ENCODE results near the gene LRFN2. TPM values are rescaled to one million over a fixed set of nuclear protein-coding genes. Genes with fewer than 3 reads are reported as not detected.
A peak's percentile ranks its signal among the peaks of the same experiment; 100 is the strongest.

LRFN2 gene
- total and polyA plus RNA-seq, 4 donors: under 0.01 to 0.01 TPM; not detected in 2

DNA sequence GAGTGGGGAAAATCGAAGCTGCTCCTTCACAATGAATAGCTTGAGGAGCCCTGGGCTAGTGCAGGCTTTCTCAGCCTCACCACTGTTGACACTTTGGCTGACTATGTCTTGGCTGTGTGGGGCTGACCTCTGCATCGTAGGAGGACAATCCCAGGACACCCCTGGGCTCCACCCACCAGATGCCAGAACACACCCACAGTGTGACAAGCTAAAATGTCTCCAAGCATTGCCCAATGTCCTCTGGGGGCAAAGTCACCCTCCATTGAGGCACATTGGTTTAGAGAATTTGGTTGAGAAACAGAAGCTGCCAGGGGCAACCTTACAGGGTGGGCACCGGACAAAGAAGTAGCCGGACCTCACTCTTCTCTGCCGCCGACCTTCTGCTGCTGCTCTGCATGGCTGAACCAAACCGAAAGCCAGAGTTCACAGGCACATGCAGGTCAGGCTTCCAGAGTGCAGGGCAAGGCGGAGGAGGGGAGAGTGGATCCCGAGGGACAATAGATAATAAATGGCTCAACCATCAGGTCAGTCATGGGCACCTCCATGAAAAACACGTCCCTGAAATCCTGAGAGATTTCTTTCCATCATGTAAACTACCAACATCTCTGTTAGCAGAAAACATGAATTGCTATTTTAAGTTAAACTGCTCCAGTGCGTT, 189.0 kb downstream of the LRFN2 start (continued):
- TF ChIP-seq, protein P1, sequence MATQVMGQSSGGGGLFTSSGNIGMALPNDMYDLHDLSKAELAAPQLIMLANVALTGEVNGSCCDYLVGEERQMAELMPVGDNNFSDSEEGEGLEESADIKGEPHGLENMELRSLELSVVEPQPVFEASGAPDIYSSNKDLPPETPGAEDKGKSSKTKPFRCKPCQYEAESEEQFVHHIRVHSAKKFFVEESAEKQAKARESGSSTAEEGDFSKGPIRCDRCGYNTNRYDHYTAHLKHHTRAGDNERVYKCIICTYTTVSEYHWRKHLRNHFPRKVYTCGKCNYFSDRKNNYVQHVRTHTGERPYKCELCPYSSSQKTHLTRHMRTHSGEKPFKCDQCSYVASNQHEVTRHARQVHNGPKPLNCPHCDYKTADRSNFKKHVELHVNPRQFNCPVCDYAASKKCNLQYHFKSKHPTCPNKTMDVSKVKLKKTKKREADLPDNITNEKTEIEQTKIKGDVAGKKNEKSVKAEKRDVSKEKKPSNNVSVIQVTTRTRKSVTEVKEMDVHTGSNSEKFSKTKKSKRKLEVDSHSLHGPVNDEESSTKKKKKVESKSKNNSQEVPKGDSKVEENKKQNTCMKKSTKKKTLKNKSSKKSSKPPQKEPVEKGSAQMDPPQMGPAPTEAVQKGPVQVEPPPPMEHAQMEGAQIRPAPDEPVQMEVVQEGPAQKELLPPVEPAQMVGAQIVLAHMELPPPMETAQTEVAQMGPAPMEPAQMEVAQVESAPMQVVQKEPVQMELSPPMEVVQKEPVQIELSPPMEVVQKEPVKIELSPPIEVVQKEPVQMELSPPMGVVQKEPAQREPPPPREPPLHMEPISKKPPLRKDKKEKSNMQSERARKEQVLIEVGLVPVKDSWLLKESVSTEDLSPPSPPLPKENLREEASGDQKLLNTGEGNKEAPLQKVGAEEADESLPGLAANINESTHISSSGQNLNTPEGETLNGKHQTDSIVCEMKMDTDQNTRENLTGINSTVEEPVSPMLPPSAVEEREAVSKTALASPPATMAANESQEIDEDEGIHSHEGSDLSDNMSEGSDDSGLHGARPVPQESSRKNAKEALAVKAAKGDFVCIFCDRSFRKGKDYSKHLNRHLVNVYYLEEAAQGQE (IDR thresholded peaks at IDR 0.05): no peak
- TF ChIP-seq, protein P2, sequence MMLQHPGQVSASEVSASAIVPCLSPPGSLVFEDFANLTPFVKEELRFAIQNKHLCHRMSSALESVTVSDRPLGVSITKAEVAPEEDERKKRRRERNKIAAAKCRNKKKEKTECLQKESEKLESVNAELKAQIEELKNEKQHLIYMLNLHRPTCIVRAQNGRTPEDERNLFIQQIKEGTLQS (IDR thresholded peaks at IDR 0.05): no peak
- TF ChIP-seq TAF1 (conservative IDR thresholded peaks at IDR 0.05): no peak
- TF ChIP-seq YY1 (IDR thresholded peaks at IDR 0.05): peak; percentile 51
- TF ChIP-seq FOXA2 (IDR thresholded peaks at IDR 0.05): no peak

DNA sequence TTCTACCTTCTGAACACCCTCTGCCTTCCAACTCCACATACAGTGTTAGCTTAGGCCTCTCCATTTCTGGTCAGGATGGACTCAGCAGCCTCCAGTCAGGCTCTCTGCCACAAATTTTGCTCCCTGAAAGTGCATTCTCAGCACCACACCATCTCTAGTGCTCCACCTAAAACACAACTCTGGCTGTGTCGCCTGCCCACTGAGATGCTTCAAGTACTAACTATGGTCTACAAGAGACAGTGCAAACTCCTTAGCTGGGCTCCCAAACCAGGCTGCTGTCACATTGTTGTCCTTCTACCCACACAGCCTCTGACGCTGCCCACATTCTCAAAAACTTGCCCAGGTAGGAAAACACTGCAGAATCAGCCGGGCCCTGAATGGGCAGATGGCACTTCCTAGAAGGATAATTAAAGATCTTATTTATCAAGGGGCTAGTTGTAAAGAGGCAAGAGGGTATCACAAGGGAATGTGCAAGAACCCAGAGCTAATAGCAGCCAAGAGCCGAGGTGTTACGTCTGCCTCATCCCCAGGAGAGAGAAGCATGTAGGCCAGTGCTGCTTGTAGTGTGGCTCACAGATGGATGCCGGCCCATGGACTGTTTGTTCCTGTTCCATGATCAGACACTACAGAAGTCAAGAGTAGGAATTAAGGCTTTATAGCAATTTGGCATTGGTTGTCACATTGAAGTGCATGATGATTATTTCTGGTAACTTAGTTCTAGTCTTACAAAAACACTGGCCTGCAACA, 189.7 kb downstream of the LRFN2 start:
- WGBS: 96% methylated on average over 6 of the region's 6 CpGs
- H3K27me3 ChIP-seq (ENCODE audit: control insufficient read depth in 4 of 4, insufficient read depth in 4 of 4, low read length in 3 of 4): no peaks in the 10 kb centered on the region
- H3K9ac ChIP-seq (ENCODE audit: low read depth in 1 of 2, low read length in 2 of 2): no peak overlapping the region
- H3K27ac ChIP-seq (ENCODE audit: low read depth in 1 of 2, low read length in 2 of 2): no peak overlapping the region
- DNase-seq (ENCODE audit: low spot score): no peak
- peaks cover 3 to 22% (median 12%) of the 10 kb centered on the region in 4 donors for H3K4me1 ChIP-seq (ENCODE audit: control insufficient read depth in 4 of 4, insufficient read depth in 4 of 4, low read length in 3 of 4)
- TF ChIP-seq, protein P1 (IDR thresholded peaks at IDR 0.05): no peak
- TF ChIP-seq, protein P3, sequence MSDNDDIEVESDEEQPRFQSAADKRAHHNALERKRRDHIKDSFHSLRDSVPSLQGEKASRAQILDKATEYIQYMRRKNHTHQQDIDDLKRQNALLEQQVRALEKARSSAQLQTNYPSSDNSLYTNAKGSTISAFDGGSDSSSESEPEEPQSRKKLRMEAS (IDR thresholded peaks at IDR 0.05): no peak
- TF ChIP-seq YY1 (IDR thresholded peaks at IDR 0.05) (no peak), FOXA2 (IDR thresholded peaks at IDR 0.05) (no peak), HNF4A (conservative IDR thresholded peaks at IDR 0.05) (no peak), RAD21 (IDR thresholded peaks at IDR 0.05) (no peak), HNF4G (IDR thresholded peaks at IDR 0.05) (no peak), EGR1 (IDR thresholded peaks at IDR 0.05; ENCODE audit: low read depth in 2 of 2) (no peak), JUND (IDR thresholded peaks at IDR 0.05) (no peak), SP1 (IDR thresholded peaks at IDR 0.05) (no peak), TAF1 (conservative IDR thresholded peaks at IDR 0.05) (no peak), RXRA (IDR thresholded peaks at IDR 0.05) (no peak), FOXA1 (IDR thresholded peaks at IDR 0.05) (no peak), NR2F2 (IDR thresholded peaks at IDR 0.05) (no peak), GABPA (IDR thresholded peaks at IDR 0.05 in 1 of 2, conservative IDR thresholded peaks at IDR 0.05 in 1 of 2) (no peak)
- TF ChIP-seq, protein P4, sequence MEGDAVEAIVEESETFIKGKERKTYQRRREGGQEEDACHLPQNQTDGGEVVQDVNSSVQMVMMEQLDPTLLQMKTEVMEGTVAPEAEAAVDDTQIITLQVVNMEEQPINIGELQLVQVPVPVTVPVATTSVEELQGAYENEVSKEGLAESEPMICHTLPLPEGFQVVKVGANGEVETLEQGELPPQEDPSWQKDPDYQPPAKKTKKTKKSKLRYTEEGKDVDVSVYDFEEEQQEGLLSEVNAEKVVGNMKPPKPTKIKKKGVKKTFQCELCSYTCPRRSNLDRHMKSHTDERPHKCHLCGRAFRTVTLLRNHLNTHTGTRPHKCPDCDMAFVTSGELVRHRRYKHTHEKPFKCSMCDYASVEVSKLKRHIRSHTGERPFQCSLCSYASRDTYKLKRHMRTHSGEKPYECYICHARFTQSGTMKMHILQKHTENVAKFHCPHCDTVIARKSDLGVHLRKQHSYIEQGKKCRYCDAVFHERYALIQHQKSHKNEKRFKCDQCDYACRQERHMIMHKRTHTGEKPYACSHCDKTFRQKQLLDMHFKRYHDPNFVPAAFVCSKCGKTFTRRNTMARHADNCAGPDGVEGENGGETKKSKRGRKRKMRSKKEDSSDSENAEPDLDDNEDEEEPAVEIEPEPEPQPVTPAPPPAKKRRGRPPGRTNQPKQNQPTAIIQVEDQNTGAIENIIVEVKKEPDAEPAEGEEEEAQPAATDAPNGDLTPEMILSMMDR (IDR thresholded peaks at IDR 0.05; ENCODE audit: low read depth, low read length, missing input control): no peak
- TF ChIP-seq, protein P2 (IDR thresholded peaks at IDR 0.05): no peak
- TF ChIP-seq, protein P5, sequence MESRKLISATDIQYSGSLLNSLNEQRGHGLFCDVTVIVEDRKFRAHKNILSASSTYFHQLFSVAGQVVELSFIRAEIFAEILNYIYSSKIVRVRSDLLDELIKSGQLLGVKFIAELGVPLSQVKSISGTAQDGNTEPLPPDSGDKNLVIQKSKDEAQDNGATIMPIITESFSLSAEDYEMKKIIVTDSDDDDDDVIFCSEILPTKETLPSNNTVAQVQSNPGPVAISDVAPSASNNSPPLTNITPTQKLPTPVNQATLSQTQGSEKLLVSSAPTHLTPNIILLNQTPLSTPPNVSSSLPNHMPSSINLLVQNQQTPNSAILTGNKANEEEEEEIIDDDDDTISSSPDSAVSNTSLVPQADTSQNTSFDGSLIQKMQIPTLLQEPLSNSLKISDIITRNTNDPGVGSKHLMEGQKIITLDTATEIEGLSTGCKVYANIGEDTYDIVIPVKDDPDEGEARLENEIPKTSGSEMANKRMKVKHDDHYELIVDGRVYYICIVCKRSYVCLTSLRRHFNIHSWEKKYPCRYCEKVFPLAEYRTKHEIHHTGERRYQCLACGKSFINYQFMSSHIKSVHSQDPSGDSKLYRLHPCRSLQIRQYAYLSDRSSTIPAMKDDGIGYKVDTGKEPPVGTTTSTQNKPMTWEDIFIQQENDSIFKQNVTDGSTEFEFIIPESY (IDR thresholded peaks at IDR 0.05): no peak
- H3K9me3 ChIP-seq (ENCODE audit: control insufficient read depth in 4 of 4, low read length in 3 of 4): no peaks in the 10 kb centered on the region
- no peak overlapping the region for H3K4me3 ChIP-seq (ENCODE audit: low read depth in 1 of 3, low read length in 3 of 3)
- H3K36me3 ChIP-seq (ENCODE audit: control insufficient read depth in 4 of 4, insufficient read depth in 3 of 4, low read depth in 1 of 4, low read length in 3 of 4): no peaks in the 10 kb centered on the region
